Stimulated activated memory B cell treated with anti-CD40 and anti-IgM and Interleukin-4, amounts not matched to agents 10 μg/mL and 1 μg/mL and 100 μg/mL, for 72 hours (primary cell): ENCODE measurements around the gene SMYD3.

Experiments
- ATAC-seq: fragments of 150-1000 bp; cut with Tn5 transposase; 2 replicates; pipeline ENCODE4 v1.10.0; 2021
- H3K27ac Mint-ChIP-seq: one replicate; pipeline ENCODE4 v1.8.0; 2022; ENCODE audit warnings: mild to moderate bottlenecking, mixed read lengths
- H3K27me3 Mint-ChIP-seq: one replicate; pipeline ENCODE4 v1.8.0; 2022; ENCODE audit warnings: mixed read lengths
- H3K36me3 Mint-ChIP-seq: one replicate; pipeline ENCODE4 v1.8.0; 2022; ENCODE audit warnings: mixed read lengths
- H3K4me1 Mint-ChIP-seq: one replicate; pipeline ENCODE4 v1.8.0; 2022; ENCODE audit warnings: mixed read lengths
- H3K4me3 Mint-ChIP-seq: one replicate; pipeline ENCODE4 v1.8.0; 2022; ENCODE audit warnings: mild to moderate bottlenecking, moderate library complexity, mixed read lengths
- H3K9me3 Mint-ChIP-seq: one replicate; pipeline ENCODE4 v1.8.0; 2022; ENCODE audit warnings: mixed read lengths

The SMYD3 gene

DNA sequence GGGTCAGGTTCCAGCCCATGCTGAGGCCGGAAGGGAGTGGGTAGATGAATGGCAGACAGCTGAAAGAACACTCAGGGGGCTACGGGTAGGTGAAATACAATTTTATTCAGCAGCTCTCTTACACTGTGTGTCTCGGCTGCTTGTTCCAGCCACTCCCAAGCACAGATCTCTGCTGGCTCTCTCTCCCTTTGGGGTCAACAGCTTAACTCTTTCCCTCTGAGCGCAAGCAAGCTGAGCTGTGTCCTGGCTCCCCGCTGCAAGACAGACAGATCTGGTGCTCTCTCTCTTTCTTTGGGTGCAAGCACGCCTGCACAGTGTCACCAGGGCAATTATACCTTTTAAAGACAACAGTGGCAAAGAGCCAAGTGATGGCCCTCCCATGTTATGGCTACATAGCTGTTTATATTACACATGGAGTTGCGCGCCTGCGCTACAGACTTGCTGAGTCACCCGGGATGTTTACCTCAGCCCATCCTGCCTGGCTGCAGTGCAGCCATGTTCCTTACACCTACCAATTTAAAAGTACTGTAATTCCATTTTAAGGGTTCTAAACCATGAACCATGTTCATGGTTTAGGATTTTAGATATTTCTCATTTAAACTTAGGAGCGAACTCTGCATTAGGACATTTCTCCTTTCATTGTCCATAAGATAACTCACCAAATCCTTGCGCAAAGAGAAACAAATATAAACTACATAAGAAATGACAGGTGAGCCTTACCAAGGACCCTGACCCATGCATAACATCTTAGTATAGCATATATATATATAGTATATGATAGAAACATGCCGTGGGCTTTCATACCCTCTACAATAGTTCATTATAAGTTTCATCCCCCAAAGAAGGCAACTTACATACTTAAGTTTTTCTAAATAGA lies 396.5 kb downstream of the SMYD3 start:
- Mint-ChIP-seq H3K27me3 (no peaks in the 10 kb centered on the region), H3K4me1 (no peaks in the 10 kb centered on the region), H3K27ac (no peak overlapping the region), H3K9me3 (peaks cover 5% of the 10 kb centered on the region), H3K4me3 (no peak overlapping the region), H3K36me3 (peaks cover 49% of the 10 kb centered on the region)
- no peak for ATAC-seq

DNA sequence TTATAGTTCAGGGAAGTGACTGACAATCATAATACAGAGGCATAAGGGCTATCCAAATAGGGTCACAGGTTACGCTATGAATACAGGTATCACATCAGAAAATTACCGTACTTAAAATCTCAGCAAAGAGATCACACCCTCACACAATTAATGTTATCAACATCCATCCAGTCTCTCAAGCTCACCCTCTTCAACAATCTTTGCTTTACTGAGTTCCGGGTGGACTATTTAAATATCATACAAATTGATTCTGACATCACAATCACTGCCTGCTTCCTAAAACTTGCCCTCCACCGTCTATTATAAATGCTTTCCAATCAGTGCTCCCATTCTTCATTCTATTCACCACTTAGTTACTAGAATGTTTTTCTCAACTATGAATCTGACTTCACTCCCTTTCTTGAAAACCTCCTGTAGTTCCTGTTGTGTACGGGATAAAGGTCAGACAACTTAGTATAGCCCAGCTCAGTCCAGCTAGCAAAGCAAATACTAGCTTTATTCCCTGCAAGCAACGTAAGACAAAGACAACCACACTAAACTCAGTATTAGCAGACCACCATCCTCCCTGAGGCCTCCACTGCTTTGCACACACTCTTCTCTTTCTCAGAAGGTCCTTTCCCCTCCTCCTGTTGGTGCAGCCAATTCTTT lies 398.7 kb downstream of the SMYD3 start:
- H3K27me3 Mint-ChIP-seq = no peaks in the 10 kb centered on the region
- no peaks in the 10 kb centered on the region for H3K4me1 Mint-ChIP-seq
- no peak for ATAC-seq
- H3K9me3 Mint-ChIP-seq = peaks cover 5% of the 10 kb centered on the region
- H3K4me3 Mint-ChIP-seq = no peak overlapping the region
- H3K27ac Mint-ChIP-seq = no peak overlapping the region
- peaks cover 37% of the 10 kb centered on the region for H3K36me3 Mint-ChIP-seq

DNA sequence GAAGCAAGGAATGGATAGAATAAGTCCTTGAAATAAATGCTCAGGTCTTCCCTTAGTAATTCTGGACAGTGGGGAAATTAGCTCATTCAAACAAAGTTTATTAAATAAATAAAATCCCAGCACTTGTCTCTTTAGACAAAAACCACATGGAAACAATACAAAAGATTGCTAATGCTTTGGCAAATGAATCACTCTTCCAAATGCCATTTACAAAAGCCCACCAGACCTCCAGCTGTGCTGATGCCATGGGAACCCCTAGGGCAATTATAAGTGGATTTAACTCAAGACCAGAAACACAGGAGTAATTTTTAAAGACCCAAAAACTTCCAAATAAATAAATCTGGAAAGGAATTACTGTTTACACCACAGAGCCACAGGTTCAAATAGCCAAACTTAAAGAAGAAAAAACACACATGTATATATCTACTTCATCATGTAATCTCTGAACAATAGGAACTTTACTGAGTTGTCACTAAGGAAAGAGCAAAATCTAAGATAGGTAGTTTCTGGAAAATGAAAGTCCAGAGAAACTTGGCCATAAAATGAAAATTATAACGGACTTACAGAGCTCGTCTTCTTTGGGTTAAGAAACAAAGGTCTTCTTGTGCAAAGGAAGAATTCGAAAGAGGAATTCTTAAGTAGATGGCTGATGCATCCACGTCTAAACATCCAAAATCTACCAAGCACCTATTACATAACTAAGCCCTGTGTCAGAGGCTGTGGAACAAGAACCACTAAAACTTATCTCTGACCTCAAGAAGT lies 399.4 kb downstream of the SMYD3 start:
- Mint-ChIP-seq H3K9me3 (peaks cover 5% of the 10 kb centered on the region), H3K4me1 (no peaks in the 10 kb centered on the region), H3K27ac (no peak overlapping the region), H3K36me3 (peaks cover 40% of the 10 kb centered on the region), H3K27me3 (no peaks in the 10 kb centered on the region), H3K4me3 (no peak overlapping the region)
- no peak for ATAC-seq

DNA sequence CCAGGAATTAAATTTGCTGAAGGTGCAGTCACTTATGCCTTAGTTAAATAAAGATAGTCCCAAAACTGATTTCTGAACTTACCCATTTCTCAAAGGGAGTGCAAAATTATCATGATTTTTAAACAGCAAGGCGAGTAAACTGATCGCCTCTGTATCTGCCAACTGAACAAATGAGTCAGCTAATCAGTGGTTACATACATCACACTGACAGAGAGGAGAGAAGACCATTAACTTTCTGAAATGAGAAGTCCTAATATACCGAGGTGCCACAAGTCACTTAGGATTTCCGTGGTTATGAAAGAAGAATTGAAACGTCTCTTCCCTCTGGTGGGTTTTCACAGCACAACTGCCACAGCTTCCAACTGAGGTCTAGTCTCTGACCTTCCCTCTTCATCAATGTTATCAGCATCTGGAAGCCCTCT lies 400.7 kb downstream of the SMYD3 start:
- Mint-ChIP-seq H3K4me3 (no peak overlapping the region), H3K27ac (no peak overlapping the region), H3K9me3 (peaks cover 2% of the 10 kb centered on the region), H3K4me1 (no peaks in the 10 kb centered on the region), H3K27me3 (no peaks in the 10 kb centered on the region), H3K36me3 (peaks cover 43% of the 10 kb centered on the region)
- ATAC-seq = peak; percentile 60

DNA sequence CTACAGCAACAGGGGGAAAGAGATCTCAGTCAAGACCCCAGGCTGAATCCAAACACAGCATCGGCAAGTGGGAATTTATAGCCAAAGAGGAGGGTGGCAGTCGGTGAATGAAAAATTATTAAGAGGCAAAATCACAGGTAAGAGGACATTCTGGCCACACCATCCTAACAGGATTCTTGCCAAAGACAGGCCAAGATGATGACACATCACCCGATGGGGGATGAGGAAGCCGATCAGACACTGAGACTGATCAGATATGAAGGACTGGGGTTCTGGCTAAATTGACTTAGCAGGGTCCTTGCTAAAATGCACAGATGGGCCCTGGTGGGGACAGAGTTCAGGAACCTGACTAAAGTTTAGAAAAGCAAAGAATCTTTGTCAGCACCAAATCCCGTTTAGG lies 402.2 kb downstream of the SMYD3 start:
- Mint-ChIP-seq H3K36me3 (peaks cover 35% of the 10 kb centered on the region), H3K4me1 (no peaks in the 10 kb centered on the region)

DNA sequence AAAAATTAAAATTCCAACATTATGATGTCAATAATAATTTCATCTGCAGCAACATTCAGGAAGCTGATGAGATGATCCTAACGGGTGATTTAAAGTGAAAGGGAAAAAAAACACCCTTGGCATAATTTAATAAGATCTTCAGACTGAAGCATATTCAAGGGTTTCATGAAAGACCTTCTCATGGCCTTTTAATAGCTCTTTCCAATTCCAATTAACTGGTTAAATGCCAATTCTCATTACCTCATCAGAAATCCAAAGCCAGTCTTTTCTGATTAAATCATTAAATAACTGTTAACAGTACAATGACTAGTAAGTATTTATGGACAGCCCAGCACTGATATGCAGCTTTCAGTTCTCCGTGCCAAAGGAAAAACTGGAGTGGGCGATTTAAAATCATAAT lies 407.5 kb downstream of the SMYD3 start:
- no peak for ATAC-seq
- Mint-ChIP-seq H3K27me3 (no peaks in the 10 kb centered on the region), H3K4me3 (no peak overlapping the region), H3K36me3 (peaks cover 32% of the 10 kb centered on the region), H3K9me3 (no peaks in the 10 kb centered on the region), H3K4me1 (no peaks in the 10 kb centered on the region), H3K27ac (no peak overlapping the region)

More for the DNA sequence above, 402.2 kb downstream of the SMYD3 start:
- Mint-ChIP-seq H3K27ac (no peak overlapping the region), H3K27me3 (no peaks in the 10 kb centered on the region), H3K4me3 (no peak overlapping the region), H3K9me3 (no peaks in the 10 kb centered on the region)
- ATAC-seq = no peak

DNA sequence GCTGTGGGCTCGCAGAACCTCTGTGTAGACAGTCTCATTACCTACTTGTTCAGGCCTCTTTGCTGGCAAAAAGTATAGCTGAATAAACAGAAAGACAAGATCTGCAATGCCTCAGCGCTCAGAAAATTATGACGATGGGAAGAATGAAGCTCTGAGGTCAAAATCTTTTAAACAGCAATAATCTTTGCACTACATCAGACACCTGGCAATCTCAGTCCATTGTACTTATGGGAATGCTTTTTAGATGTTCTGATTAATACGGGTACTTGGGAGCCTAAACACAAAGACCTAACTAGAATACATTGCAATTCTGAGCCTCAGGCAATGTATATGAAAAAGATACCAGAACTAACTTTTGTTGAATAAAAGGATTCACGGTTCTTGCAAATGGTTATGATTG lies 410.7 kb downstream of the SMYD3 start:
- no peak overlapping the region for H3K4me3 Mint-ChIP-seq
- H3K9me3 Mint-ChIP-seq = peaks cover 3% of the 10 kb centered on the region
- peaks cover 29% of the 10 kb centered on the region for H3K36me3 Mint-ChIP-seq
- H3K27me3 Mint-ChIP-seq = no peaks in the 10 kb centered on the region
- H3K4me1 Mint-ChIP-seq = no peaks in the 10 kb centered on the region
- ATAC-seq = no peak
- no peak overlapping the region for H3K27ac Mint-ChIP-seq

DNA sequence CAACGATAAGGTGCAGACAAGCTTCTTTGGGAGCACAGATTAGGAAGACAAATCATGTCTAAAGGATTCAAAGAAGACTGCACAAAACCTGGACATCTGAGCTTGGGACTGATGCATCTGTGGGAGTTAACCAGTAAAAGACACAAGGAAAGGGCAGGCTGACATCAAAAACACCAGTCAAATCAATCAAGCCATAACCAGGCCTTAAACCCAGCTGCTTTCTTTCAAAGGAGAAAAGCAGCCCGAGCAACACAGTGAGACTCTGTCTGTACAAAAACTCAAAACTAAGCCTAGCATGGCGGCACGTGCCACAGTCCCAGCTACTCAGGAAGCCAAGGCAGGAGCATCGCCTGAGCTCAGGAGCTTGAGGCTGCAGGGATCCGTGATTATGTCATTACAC lies 411.6 kb downstream of the SMYD3 start:
- no peak for ATAC-seq
- no peaks in the 10 kb centered on the region for H3K4me1 Mint-ChIP-seq

DNA sequence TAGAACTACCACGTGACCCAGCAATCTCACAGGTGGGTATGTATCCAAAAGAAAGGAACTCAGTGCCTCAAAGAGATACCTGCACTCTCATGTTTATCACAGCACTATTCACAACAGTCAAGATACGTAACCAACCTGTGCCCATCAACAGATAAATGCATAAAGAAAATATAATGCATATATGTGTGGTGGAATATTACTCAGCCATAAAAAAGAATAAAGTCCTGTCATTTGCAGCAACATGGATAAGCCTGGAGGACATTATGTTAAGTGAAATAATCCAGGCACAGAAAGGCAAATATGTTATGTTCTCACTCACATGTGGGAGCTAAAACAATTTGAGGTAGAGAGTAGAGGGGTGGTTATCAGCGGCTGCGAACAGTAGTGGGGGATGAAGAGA lies 413.8 kb downstream of the SMYD3 start:
- Mint-ChIP-seq H3K27me3 (no peaks in the 10 kb centered on the region), H3K9me3 (peaks cover 3% of the 10 kb centered on the region), H3K4me1 (no peaks in the 10 kb centered on the region), H3K4me3 (no peak overlapping the region), H3K27ac (no peak overlapping the region), H3K36me3 (peaks cover 33% of the 10 kb centered on the region)
- no peak for ATAC-seq

More for the DNA sequence above, 411.6 kb downstream of the SMYD3 start:
- Mint-ChIP-seq H3K4me3 (no peak overlapping the region), H3K27ac (no peak overlapping the region), H3K27me3 (no peaks in the 10 kb centered on the region), H3K36me3 (peaks cover 34% of the 10 kb centered on the region), H3K9me3 (peaks cover 3% of the 10 kb centered on the region)

DNA sequence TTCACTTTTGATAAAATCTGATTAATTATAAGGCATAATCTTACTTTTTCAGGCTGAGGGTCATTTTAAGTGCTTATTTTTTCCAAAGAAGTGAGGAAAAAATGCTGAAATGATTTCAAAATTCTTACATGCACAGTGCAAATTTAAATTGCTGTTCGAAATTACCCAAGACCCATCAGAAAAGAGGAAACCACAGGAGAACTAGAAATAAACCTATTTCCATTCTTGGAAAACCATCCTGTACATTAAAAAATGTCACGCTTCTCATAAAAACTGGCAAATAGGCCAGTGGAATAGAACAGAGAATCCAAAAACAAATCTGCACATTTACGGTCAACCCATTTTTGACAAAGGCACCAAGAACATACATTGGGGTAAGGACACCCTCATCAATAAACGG lies 414.9 kb downstream of the SMYD3 start:
- Mint-ChIP-seq H3K4me1 (no peaks in the 10 kb centered on the region), H3K4me3 (no peak overlapping the region), H3K9me3 (peaks cover 7% of the 10 kb centered on the region), H3K27me3 (no peaks in the 10 kb centered on the region), H3K27ac (no peak overlapping the region), H3K36me3 (peaks cover 40% of the 10 kb centered on the region)
- ATAC-seq = no peak

DNA sequence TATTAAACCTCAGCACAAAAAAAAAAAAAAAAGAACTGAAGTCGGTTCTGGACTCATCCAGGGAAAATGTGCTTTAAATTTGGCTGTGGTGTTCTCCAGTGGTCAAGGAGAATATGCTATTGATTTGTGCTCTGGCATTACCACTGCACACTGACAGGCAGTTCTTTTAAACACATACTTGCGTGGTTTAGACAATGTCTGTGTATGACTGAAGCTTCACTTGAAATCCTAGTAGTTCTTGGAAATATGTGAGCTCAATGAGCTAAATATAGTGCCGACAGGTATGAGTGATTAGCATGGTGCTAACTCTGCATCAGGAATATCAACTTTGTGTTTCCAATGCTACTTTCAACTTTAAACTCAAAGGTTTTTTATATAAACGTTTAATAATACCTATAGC lies 415.6 kb downstream of the SMYD3 start:
- no peak overlapping the region for H3K27ac Mint-ChIP-seq
- no peak overlapping the region for H3K4me3 Mint-ChIP-seq
- no peak for ATAC-seq
- H3K27me3 Mint-ChIP-seq = no peaks in the 10 kb centered on the region
- H3K4me1 Mint-ChIP-seq = no peaks in the 10 kb centered on the region
- H3K36me3 Mint-ChIP-seq = peaks cover 46% of the 10 kb centered on the region
- peaks cover 9% of the 10 kb centered on the region for H3K9me3 Mint-ChIP-seq

DNA sequence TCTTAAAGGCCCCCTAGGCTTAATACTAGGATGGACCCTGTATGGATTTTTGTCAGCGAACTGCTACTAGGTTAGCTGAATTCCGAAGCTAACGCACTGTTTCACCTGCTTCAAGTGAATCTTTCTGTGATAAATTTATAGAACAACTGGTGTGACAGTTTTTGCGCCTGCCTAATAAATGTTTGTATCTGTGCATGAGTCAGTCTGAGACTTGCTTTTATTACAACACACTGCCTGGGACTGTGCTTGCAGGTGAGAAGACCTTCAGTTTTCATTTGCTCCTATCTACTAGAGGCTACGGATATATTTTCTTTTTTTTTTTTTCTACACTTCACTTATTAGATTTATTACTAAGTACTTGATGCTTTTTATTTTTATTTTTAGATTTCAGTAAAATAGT lies 420.9 kb downstream of the SMYD3 start:
- Mint-ChIP-seq H3K9me3 (peaks cover 16% of the 10 kb centered on the region), H3K4me3 (no peak overlapping the region), H3K36me3 (peaks cover 34% of the 10 kb centered on the region), H3K4me1 (no peaks in the 10 kb centered on the region), H3K27ac (no peak overlapping the region), H3K27me3 (no peaks in the 10 kb centered on the region)
- ATAC-seq = no peak

DNA sequence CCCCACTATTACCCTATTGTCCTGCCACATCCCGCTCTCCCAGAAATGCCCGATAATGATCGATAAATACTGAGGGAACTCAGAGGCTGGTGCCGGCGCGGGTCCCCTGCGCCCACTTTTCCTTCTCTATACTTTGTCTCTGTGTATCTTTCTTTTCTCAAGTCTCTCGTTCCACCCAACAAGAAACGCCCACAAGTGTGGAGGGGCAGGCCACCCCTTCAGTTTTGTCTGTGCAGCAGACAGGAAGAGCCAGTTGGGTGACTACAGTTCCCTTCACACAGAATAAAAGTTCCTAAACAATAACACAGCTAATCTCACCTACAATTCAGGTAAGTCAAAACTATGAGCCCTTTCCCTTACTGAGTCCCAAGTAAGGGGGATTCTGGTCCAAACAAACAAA lies 423.7 kb downstream of the SMYD3 start:
- H3K9me3 Mint-ChIP-seq = peaks cover 16% of the 10 kb centered on the region
- no peaks in the 10 kb centered on the region for H3K4me1 Mint-ChIP-seq
- no peaks in the 10 kb centered on the region for H3K27me3 Mint-ChIP-seq
- no peak overlapping the region for H3K4me3 Mint-ChIP-seq
- ATAC-seq = no peak
- no peak overlapping the region for H3K27ac Mint-ChIP-seq
- peaks cover 34% of the 10 kb centered on the region for H3K36me3 Mint-ChIP-seq

DNA sequence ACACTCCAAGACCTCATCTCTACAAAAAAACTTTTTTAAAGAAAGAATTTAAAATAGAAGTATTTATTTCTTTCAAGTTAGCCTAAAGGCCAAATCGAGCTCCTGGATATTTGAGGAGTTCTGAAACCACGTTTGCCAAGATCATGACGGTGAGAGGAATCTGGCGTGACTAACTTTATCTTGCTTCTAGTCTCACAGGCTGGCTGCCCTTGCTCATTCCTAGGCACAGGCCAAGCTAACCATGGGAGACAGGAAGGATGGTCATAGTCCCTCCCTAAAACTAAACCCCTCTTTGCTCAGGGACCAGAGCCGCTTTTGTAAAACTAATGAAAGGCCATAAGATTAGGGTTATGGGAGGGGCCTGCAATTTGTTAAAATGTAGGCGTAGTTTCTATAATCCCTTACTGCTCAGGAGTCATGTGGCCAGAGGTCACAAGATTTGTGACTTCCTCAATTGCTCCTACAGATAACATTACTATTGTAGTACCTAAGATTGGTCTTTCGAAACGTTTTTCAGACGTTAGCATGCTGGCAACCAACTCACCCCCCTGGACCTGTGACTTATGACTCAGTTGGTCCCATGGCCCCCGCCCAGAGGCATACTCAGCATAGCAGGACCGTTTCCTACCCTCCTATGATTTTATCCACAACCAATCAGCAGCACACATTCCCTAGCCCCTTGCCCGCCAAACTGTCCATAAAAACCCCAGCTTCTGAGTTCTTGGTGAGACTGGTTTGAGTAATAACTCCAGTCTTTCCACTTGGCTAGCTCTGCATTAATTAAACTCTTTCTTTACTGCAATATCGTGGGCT lies 425.0 kb downstream of the SMYD3 start:
- Mint-ChIP-seq H3K4me1 (no peaks in the 10 kb centered on the region), H3K4me3 (no peak overlapping the region), H3K27me3 (no peaks in the 10 kb centered on the region), H3K36me3 (peaks cover 24% of the 10 kb centered on the region), H3K9me3 (peaks cover 12% of the 10 kb centered on the region), H3K27ac (no peak overlapping the region)
- no peak for ATAC-seq
